ENCODE results near the gene GPC6. TPM values are rescaled to one million over a fixed set of nuclear protein-coding genes. Genes with fewer than 3 reads are reported as not detected.

GPC6 gene
- polyA plus RNA-seq, 4 donors = 0.22 to 45.0 (median 1.4) TPM

- WGBS, 3 donors = 0 to 42% (median 14%) methylated on average over 1 of the region's 1 CpG
- Histone ChIP-seq H3K9me3 (ENCODE audit: control insufficient read depth in 2 of 2, insufficient read depth in 1 of 2, low read depth in 1 of 2, low read length in 1 of 2) (peaks cover 0 to 5% of the 10 kb centered on the region in 2 donors), H3K4me3 (ENCODE audit: low read depth in 1 of 3, low read length in 3 of 3) (no peak overlapping the region), H3K4me1 (ENCODE audit: control insufficient read depth in 3 of 3, insufficient read depth in 2 of 3, low read depth in 1 of 3, low read length in 2 of 3) (peaks cover 0 to 22% (median 0%) of the 10 kb centered on the region in 3 donors), H3K27me3 (ENCODE audit: control insufficient read depth in 3 of 3, insufficient read depth in 3 of 3, low read length in 3 of 3) (peaks cover 0 to 2% (median 0%) of the 10 kb centered on the region in 3 donors), H3K36me3 (ENCODE audit: control insufficient read depth in 3 of 3, insufficient read depth in 2 of 3, low read depth in 1 of 3, low read length in 3 of 3) (no peaks in the 10 kb centered on the region), H3K27ac (ENCODE audit: low read depth in 1 of 3, low read length in 2 of 3) (no peak overlapping the region)
- no peak for DNase-seq
- no peak for FAIRE-seq
Measured at GRCh38 chr13:94419925-94420305, 1193.3 kb downstream of the GPC6 start.

DNA sequence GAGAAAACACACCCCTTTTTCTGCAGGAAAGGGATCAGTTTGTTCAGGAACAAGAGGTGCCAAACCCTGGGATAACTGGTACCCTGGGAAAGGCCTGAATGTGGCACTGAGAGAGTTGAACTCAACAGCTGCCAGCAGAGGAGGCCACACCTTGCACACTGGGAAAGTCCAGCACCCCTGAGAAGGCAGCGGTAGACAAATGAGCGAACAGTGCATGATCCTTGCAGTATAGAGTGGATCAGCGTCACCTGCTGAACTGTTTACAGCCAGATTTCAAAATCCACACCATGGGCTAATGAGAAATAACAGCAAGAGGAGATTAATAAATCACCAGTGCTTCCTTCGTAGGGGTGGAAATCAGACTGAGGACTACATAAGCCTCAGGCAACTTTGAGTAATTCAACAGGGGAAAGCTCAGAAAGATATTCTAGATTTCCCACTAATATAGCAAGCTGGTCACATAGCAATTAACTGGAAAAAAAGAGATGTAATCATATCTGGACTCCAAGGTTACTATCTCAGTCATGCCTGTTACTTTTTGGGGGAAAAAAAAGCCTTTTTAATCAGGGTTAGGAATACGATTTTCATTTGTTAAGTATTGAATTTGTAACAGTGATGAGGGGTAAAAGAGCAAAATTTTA, 1200.8 kb downstream of the GPC6 start:
- H3K9me3 ChIP-seq (ENCODE audit: control insufficient read depth in 2 of 2, insufficient read depth in 1 of 2, low read depth in 1 of 2, low read length in 1 of 2) = no peaks in the 10 kb centered on the region
- peaks cover 0 to 1% (median 0%) of the 10 kb centered on the region in 3 donors for H3K4me1 ChIP-seq (ENCODE audit: control insufficient read depth in 3 of 3, insufficient read depth in 2 of 3, low read depth in 1 of 3, low read length in 2 of 3)
- DNase-seq (peak in 1 of 2 donors; percentile 33), FAIRE-seq (no peak)
- 39 to 77% (median 52%) methylated on average over 5 of the region's 5 CpGs for WGBS, 3 donors
- no peak overlapping the region for H3K27ac ChIP-seq (ENCODE audit: low read depth in 1 of 3, low read length in 2 of 3)
- no peaks in the 10 kb centered on the region for H3K27me3 ChIP-seq (ENCODE audit: control insufficient read depth in 3 of 3, insufficient read depth in 3 of 3, low read length in 3 of 3)
- H3K4me3 ChIP-seq (ENCODE audit: low read depth in 1 of 3, low read length in 3 of 3) = no peak overlapping the region
- H3K36me3 ChIP-seq (ENCODE audit: control insufficient read depth in 3 of 3, insufficient read depth in 2 of 3, low read depth in 1 of 3, low read length in 3 of 3) = no peaks in the 10 kb centered on the region

GRCh38 chr13:94431574-94431973, 1205.0 kb downstream of the GPC6 start:
- FAIRE-seq = no peak

DNA sequence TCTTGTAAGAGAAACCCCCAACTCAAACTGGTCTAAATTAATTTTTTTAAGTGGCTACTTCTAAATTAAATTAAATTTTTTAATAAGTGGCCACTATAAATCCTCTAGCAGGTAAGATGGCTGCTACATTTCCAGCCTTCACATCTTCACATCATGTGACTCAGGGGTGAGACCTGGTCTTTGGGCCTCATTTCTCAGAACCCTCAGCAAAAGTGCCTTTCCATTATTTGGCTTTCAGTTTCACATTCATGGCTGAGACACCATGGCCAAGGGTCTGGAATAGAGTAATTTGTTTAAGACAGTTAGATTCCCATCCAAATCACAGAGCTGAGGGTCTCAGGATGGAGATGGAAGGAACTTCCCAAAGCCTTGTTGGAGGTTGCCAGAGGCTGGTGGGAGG, 1205.4 kb downstream of the GPC6 start:
- Histone ChIP-seq H3K36me3 (ENCODE audit: control insufficient read depth in 3 of 3, insufficient read depth in 2 of 3, low read depth in 1 of 3, low read length in 3 of 3) (no peaks in the 10 kb centered on the region), H3K9me3 (ENCODE audit: control insufficient read depth in 2 of 2, insufficient read depth in 1 of 2, low read depth in 1 of 2, low read length in 1 of 2) (no peaks in the 10 kb centered on the region), H3K27me3 (ENCODE audit: control insufficient read depth in 3 of 3, insufficient read depth in 3 of 3, low read length in 3 of 3) (no peaks in the 10 kb centered on the region), H3K4me3 (ENCODE audit: low read depth in 1 of 3, low read length in 3 of 3) (no peak overlapping the region), H3K27ac (ENCODE audit: low read depth in 1 of 3, low read length in 2 of 3) (no peak overlapping the region), H3K4me1 (ENCODE audit: control insufficient read depth in 3 of 3, insufficient read depth in 2 of 3, low read depth in 1 of 3, low read length in 2 of 3) (peaks cover 0 to 11% (median 0%) of the 10 kb centered on the region in 3 donors)
- DNase-seq = peak in 1 of 2 donors; percentile 23
- no peak for FAIRE-seq

More at GRCh38 chr13:94431574-94431973, 1205.0 kb downstream of the GPC6 start:
- Histone ChIP-seq H3K9me3 (ENCODE audit: control insufficient read depth in 2 of 2, insufficient read depth in 1 of 2, low read depth in 1 of 2, low read length in 1 of 2) (no peaks in the 10 kb centered on the region), H3K27ac (ENCODE audit: low read depth in 1 of 3, low read length in 2 of 3) (no peak overlapping the region), H3K27me3 (ENCODE audit: control insufficient read depth in 3 of 3, insufficient read depth in 3 of 3, low read length in 3 of 3) (no peaks in the 10 kb centered on the region), H3K4me3 (ENCODE audit: low read depth in 1 of 3, low read length in 3 of 3) (no peak overlapping the region), H3K4me1 (ENCODE audit: control insufficient read depth in 3 of 3, insufficient read depth in 2 of 3, low read depth in 1 of 3, low read length in 2 of 3) (peaks cover 0 to 11% (median 0%) of the 10 kb centered on the region in 3 donors), H3K36me3 (ENCODE audit: control insufficient read depth in 3 of 3, insufficient read depth in 2 of 3, low read depth in 1 of 3, low read length in 3 of 3) (no peaks in the 10 kb centered on the region)
- 82 to 91% (median 90%) methylated on average over 2 of the region's 2 CpGs for WGBS, 3 donors
- DNase-seq = no peak

DNA sequence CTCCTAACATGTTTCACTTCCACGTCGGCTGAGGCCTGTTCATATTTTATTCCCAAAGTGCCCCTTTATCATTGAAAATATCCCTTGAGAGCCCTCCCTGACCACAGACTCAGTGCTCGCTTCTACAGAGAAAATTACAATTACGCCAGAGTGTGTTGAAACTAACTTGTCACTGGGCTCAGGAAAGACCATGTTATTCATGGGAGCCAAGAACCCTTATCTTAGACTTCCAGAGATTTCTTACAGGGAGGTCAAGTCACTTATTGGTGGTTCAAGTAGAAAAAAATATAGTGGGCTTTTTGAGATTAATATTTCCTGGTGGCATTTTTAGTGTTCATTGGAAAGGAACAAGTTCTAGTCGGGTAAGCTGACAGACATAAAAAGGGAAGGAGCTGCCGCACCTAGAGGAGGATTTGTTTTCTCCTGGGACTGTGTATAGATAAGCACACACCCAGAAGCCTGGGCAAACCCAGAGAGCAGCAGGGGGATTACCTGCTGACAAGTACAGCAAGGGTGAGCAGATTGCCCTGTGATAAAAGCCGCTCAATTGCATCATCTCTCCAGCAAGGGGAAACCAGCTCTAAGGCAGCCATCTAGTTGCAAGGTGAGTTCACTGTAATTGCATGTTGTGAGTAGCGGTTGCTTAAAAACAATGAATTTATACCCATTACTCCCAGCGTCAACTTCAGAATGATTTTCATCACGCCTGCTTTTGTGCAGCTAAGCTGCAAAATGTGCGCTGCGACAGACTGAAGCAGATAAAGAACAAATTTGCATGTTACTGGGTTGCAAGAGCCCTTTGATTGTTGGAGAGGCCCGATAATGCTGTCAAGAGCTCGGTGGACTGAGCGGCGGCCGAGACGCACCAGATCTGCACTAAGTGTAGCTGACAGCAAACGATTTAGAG, 1206.7 kb downstream of the GPC6 start:
- peak; percentile 22 to 88 for DNase-seq
- no peak for FAIRE-seq
- H3K36me3 ChIP-seq (ENCODE audit: control insufficient read depth in 3 of 3, insufficient read depth in 2 of 3, low read depth in 1 of 3, low read length in 3 of 3) = no peaks in the 10 kb centered on the region
- H3K27me3 ChIP-seq (ENCODE audit: control insufficient read depth in 3 of 3, insufficient read depth in 3 of 3, low read length in 3 of 3) = no peaks in the 10 kb centered on the region
- 26 to 60% (median 49%) methylated on average over 19 of the region's 19 CpGs for WGBS, 3 donors
- peak overlapping the region in 1 of 3 donors; percentile 70 for H3K27ac ChIP-seq (ENCODE audit: low read depth in 1 of 3, low read length in 2 of 3)
- H3K4me1 ChIP-seq (ENCODE audit: control insufficient read depth in 3 of 3, insufficient read depth in 2 of 3, low read depth in 1 of 3, low read length in 2 of 3) = peaks cover 0 to 11% (median 0%) of the 10 kb centered on the region in 3 donors
- H3K4me3 ChIP-seq (ENCODE audit: low read depth in 1 of 3, low read length in 3 of 3) = peak overlapping the region in 1 of 3 donors; percentile 19
- H3K9me3 ChIP-seq (ENCODE audit: control insufficient read depth in 2 of 2, insufficient read depth in 1 of 2, low read depth in 1 of 2, low read length in 1 of 2) = no peaks in the 10 kb centered on the region

DNA sequence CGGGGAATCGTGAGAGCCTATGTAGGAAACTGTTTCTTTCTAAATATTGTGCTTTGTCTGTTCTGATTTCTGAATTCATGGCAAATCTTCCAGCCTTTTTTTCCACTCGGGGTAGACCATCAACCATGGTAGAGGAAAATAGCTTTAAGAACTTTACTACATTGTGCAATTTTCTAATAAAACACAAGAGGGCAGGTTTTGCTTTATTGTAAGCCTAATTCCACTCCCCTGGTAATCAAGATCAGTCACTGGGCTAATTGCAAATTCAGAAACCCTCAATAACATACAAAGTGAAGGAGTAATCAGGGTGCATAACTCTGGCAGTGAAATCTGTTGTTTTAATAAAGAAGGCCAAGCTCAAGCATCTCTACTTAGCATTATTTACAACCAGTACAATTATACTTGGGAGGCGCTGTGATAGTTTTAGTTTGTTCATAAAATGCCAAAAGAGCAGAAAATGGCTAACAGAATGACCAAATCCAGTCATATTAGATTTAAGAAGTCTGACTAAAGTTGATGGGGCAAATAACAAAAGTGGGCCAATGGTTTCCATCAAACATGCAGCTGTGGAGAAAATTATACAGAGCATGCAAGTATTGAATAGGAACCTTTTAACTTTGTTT, 1209.1 kb downstream of the GPC6 start:
- H3K27me3 ChIP-seq (ENCODE audit: control insufficient read depth in 3 of 3, insufficient read depth in 3 of 3, low read length in 3 of 3) = peaks cover 0 to 2% (median 0%) of the 10 kb centered on the region in 3 donors
- no peaks in the 10 kb centered on the region for H3K9me3 ChIP-seq (ENCODE audit: control insufficient read depth in 2 of 2, insufficient read depth in 1 of 2, low read depth in 1 of 2, low read length in 1 of 2)
- H3K27ac ChIP-seq (ENCODE audit: low read depth in 1 of 3, low read length in 2 of 3) = no peak overlapping the region
- FAIRE-seq (peak; percentile 33), DNase-seq (peak; percentile 52 to 61)
- H3K4me3 ChIP-seq (ENCODE audit: low read depth in 1 of 3, low read length in 3 of 3) = no peak overlapping the region
- WGBS, 3 donors = 34 to 47% (median 46%) methylated on average over 4 of the region's 4 CpGs
- peaks cover 0 to 11% (median 0%) of the 10 kb centered on the region in 3 donors for H3K4me1 ChIP-seq (ENCODE audit: control insufficient read depth in 3 of 3, insufficient read depth in 2 of 3, low read depth in 1 of 3, low read length in 2 of 3)
- H3K36me3 ChIP-seq (ENCODE audit: control insufficient read depth in 3 of 3, insufficient read depth in 2 of 3, low read depth in 1 of 3, low read length in 3 of 3) = no peaks in the 10 kb centered on the region

GRCh38 chr13:94444826-94445225, 1218.2 kb downstream of the GPC6 start:
- FAIRE-seq (no peak), DNase-seq (no peak)
- Histone ChIP-seq H3K4me3 (ENCODE audit: low read depth in 1 of 3, low read length in 3 of 3) (no peak overlapping the region), H3K27ac (ENCODE audit: low read depth in 1 of 3, low read length in 2 of 3) (no peak overlapping the region), H3K9me3 (ENCODE audit: control insufficient read depth in 2 of 2, insufficient read depth in 1 of 2, low read depth in 1 of 2, low read length in 1 of 2) (peaks cover 0 to 5% of the 10 kb centered on the region in 2 donors), H3K4me1 (ENCODE audit: control insufficient read depth in 3 of 3, insufficient read depth in 2 of 3, low read depth in 1 of 3, low read length in 2 of 3) (no peaks in the 10 kb centered on the region), H3K27me3 (ENCODE audit: control insufficient read depth in 3 of 3, insufficient read depth in 3 of 3, low read length in 3 of 3) (no peaks in the 10 kb centered on the region), H3K36me3 (ENCODE audit: control insufficient read depth in 3 of 3, insufficient read depth in 2 of 3, low read depth in 1 of 3, low read length in 3 of 3) (no peaks in the 10 kb centered on the region)

DNA sequence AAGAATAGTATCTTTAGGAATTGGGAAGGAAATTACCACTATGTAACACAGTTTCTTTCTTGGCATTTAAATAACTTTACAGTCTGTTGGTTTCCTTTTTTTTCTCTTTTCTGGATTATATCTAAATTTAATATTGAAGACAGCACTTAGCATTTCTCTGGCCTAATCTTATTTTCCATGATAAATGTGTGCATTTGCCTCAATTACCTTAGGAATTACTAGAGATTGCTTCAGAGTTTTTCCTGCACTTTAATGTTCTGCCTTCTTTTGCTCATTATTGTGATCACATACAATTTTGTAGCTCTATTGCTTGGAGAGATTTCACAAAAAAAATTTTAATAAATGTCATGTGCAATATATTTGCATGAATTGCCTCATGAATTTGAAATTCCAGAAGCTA, 1227.7 kb downstream of the GPC6 start:
- no peaks in the 10 kb centered on the region for H3K4me1 ChIP-seq (ENCODE audit: control insufficient read depth in 3 of 3, insufficient read depth in 2 of 3, low read depth in 1 of 3, low read length in 2 of 3)
- DNase-seq = no peak
- no peaks in the 10 kb centered on the region for H3K27me3 ChIP-seq (ENCODE audit: control insufficient read depth in 3 of 3, insufficient read depth in 3 of 3, low read length in 3 of 3)
- no peak overlapping the region for H3K27ac ChIP-seq (ENCODE audit: low read depth in 1 of 3, low read length in 2 of 3)
- FAIRE-seq = no peak
- H3K36me3 ChIP-seq (ENCODE audit: control insufficient read depth in 3 of 3, insufficient read depth in 2 of 3, low read depth in 1 of 3, low read length in 3 of 3) = no peaks in the 10 kb centered on the region
- no peak overlapping the region for H3K4me3 ChIP-seq (ENCODE audit: low read depth in 1 of 3, low read length in 3 of 3)
- H3K9me3 ChIP-seq (ENCODE audit: control insufficient read depth in 2 of 2, insufficient read depth in 1 of 2, low read depth in 1 of 2, low read length in 1 of 2) = no peaks in the 10 kb centered on the region

Measured in small intestine (tissue), 7 donors.